Measurements from ENCODE around the gene C1orf232. TPM values are rescaled to one million over a fixed set of nuclear protein-coding genes. Genes with fewer than 3 reads are reported as not detected.

Gene C1orf232
- total and polyA plus RNA-seq, 2 of the 13 experiments (the other 11 are each of a cell fraction or from before 2014, with no cell fraction given): not detected

DNA sequence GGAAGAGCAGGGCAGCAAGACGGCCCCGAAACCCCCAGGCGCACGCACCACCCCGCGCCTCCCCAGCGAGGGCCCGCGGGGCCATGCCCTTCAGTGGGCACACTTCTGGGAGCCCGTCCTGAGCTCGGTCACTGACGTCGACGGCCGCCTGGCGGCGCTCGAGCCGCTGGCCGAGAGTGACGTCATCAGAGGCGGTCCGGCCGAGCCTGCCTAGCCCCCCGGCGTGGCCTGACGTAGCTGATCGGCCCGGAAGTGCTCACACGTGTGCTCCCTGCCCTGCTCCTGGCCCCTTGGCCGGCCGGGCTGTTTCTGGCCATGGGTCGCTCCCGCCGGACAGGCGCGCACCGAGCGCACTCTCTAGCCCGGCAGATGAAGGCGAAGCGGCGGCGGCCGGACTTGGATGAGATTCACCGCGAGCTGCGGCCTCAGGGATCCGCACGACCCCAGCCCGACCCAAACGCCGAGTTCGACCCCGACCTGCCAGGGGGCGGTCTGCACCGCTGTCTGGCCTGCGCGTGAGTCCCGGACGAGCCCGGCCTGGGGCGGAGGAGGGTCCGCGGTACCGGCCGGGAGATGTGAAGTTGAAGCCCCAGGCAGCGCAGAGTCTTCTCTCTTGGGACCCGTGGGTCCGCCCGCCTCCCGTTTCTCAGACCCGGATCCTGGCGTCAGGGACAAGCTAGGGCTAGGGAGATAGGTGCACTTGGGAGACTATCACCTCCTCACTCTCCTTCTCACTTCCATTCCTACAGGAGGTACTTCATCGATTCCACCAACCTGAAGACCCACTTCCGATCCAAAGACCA lies 1.1 kb upstream of the C1orf232 start, which contains the start of gene ZNF593 (continued):
- TF ChIP-seq ZNF280B (CRISPR knock-in tag; IDR thresholded peaks at IDR 0.05; ENCODE audit: borderline replicate concordance) (peak; percentile 83; the same call in 1 of the 2 replicates), ZBTB34 (CRISPR knock-in tag; IDR thresholded peaks at IDR 0.05) (peak; percentile 87), TCF7 (IDR thresholded peaks at IDR 0.05; ENCODE audit: low read depth) (no peak), ZNF776 (CRISPR knock-in tag; IDR thresholded peaks at IDR 0.05) (peak; percentile 98), NR1H2 (CRISPR knock-in tag; IDR thresholded peaks at IDR 0.05; ENCODE audit: borderline replicate concordance, low read depth) (0 out of 2 replicates have a peak, but pooled peaks have one; percentile 79), PAF1 (CRISPR knock-in tag; IDR thresholded peaks at IDR 0.05) (no peak), KLF11 (CRISPR knock-in tag; IDR thresholded peaks at IDR 0.05) (peak; percentile 72; the same call in 1 of the 2 replicates), MTA3 (CRISPR knock-in tag; IDR thresholded peaks at IDR 0.05) (no peak), ZKSCAN5 (CRISPR knock-in tag; IDR thresholded peaks at IDR 0.05) (peak; percentile 76; the same call in 1 of the 2 replicates), SMC3 (IDR thresholded peaks at IDR 0.05; ENCODE audit: low read length) (no peak; the same call in 1 of the 2 replicates), MED13 (CRISPR knock-in tag; IDR thresholded peaks at IDR 0.05) (peak; percentile 73; the same call in 1 of the 2 replicates), JUND (CRISPR knock-in tag; IDR thresholded peaks at IDR 0.05) (peak; percentile 98), ZBTB7A (CRISPR knock-in tag; IDR thresholded peaks at IDR 0.05) (peak; percentile 95)
- TF ChIP-seq, protein P1, sequence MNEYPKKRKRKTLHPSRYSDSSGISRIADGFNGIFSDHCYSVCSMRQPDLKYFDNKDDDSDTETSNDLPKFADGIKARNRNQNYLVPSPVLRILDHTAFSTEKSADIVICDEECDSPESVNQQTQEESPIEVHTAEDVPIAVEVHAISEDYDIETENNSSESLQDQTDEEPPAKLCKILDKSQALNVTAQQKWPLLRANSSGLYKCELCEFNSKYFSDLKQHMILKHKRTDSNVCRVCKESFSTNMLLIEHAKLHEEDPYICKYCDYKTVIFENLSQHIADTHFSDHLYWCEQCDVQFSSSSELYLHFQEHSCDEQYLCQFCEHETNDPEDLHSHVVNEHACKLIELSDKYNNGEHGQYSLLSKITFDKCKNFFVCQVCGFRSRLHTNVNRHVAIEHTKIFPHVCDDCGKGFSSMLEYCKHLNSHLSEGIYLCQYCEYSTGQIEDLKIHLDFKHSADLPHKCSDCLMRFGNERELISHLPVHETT (CRISPR knock-in tag; conservative IDR thresholded peaks at IDR 0.05): peak; percentile 66; the same call in 1 of the 2 replicates
- TF ChIP-seq, protein P2, sequence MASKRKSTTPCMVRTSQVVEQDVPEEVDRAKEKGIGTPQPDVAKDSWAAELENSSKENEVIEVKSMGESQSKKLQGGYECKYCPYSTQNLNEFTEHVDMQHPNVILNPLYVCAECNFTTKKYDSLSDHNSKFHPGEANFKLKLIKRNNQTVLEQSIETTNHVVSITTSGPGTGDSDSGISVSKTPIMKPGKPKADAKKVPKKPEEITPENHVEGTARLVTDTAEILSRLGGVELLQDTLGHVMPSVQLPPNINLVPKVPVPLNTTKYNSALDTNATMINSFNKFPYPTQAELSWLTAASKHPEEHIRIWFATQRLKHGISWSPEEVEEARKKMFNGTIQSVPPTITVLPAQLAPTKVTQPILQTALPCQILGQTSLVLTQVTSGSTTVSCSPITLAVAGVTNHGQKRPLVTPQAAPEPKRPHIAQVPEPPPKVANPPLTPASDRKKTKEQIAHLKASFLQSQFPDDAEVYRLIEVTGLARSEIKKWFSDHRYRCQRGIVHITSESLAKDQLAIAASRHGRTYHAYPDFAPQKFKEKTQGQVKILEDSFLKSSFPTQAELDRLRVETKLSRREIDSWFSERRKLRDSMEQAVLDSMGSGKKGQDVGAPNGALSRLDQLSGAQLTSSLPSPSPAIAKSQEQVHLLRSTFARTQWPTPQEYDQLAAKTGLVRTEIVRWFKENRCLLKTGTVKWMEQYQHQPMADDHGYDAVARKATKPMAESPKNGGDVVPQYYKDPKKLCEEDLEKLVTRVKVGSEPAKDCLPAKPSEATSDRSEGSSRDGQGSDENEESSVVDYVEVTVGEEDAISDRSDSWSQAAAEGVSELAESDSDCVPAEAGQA (IDR thresholded peaks at IDR 0.05; ENCODE audit: low read depth): peak; percentile 97
- TF ChIP-seq, protein P2 (CRISPR knock-in tag; IDR thresholded peaks at IDR 0.05; ENCODE audit: borderline replicate concordance): peak; percentile 79; the same call in 1 of the 2 replicates
- TF ChIP-seq, protein P3, sequence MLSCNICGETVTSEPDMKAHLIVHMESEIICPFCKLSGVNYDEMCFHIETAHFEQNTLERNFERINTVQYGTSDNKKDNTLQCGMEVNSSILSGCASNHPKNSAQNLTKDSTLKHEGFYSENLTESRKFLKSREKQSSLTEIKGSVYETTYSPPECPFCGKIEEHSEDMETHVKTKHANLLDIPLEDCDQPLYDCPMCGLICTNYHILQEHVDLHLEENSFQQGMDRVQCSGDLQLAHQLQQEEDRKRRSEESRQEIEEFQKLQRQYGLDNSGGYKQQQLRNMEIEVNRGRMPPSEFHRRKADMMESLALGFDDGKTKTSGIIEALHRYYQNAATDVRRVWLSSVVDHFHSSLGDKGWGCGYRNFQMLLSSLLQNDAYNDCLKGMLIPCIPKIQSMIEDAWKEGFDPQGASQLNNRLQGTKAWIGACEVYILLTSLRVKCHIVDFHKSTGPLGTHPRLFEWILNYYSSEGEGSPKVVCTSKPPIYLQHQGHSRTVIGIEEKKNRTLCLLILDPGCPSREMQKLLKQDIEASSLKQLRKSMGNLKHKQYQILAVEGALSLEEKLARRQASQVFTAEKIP (CRISPR knock-in tag; IDR thresholded peaks at IDR 0.05; ENCODE audit: borderline replicate concordance): no peak

Data from HepG2 (cell line).